Effector memory CD4-positive, alpha-beta T cell (primary cell): ENCODE data around the gene TRRAP.

Experiments used
- DNase-seq, 3 donors: peaks; one replicate each; pipeline ENCODE4 v3.0.0-alpha.2; 2020
- H3K27ac ChIP-seq: 2 replicates; pipeline ENCODE4 v1.7.0; 2013; ENCODE audit warnings: mild to moderate bottlenecking, low read length, moderate library complexity; ENCODE audit not compliant: insufficient read depth, poor library complexity, severe bottlenecking
- H3K27me3 ChIP-seq: replicated peaks from 2 replicates; pipeline ENCODE4 v1.7.0; 2013; ENCODE audit warnings: mild to moderate bottlenecking, low read length; ENCODE audit not compliant: insufficient read depth, control insufficient read depth, poor library complexity, severe bottlenecking
- H3K36me3 ChIP-seq: 2 replicates; pipeline ENCODE4 v1.7.0; 2013; ENCODE audit warnings: mild to moderate bottlenecking, low read length, moderate library complexity; ENCODE audit not compliant: control insufficient read depth, insufficient read depth
- H3K4me1 ChIP-seq: 2 replicates; pipeline ENCODE4 v1.7.0; 2013; ENCODE audit warnings: low read length, mild to moderate bottlenecking; ENCODE audit not compliant: control insufficient read depth, insufficient read depth, poor library complexity, severe bottlenecking
- H3K4me3 ChIP-seq: 2 replicates; pipeline ENCODE4 v1.7.0; 2013; ENCODE audit warnings: low read length, low read depth, mild to moderate bottlenecking; ENCODE audit not compliant: insufficient read depth, poor library complexity, severe bottlenecking
- H3K9me3 ChIP-seq: 2 replicates; pipeline ENCODE4 v1.7.0; 2013; ENCODE audit warnings: mild to moderate bottlenecking, low read length, moderate library complexity; ENCODE audit not compliant: control insufficient read depth

Gene TRRAP

GRCh38 chr7:98957766-98958165 is 79.4 kb downstream of the TRRAP start:
- DNase-seq, result no peak
- no peaks in the 10 kb centered on the region for H3K27me3 ChIP-seq
- no peaks in the 10 kb centered on the region for H3K4me1 ChIP-seq
- peaks cover 94% of the 10 kb centered on the region for H3K36me3 ChIP-seq
- no peaks in the 10 kb centered on the region for H3K9me3 ChIP-seq
- no peak overlapping the region for H3K27ac ChIP-seq
- no peak overlapping the region for H3K4me3 ChIP-seq

DNA sequence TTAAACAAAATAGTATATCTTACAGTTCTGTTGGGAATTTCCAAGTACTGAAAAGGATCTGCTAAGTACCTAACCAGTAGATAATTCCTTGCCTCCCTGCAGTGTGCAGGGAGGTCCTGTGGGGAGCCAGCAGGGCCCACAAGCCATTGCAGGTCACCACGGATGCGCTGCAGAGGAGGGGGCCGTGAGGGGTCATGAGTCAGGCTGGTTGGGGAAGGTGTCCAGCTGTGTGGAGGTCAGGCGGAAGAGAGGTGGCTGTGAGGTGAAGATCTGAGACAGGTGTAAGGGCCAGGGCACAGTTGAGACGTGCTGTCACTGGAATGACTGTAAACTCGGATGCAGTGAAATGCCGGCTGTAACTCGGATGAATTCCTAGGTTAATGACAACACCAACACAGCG is 80.6 kb downstream of the TRRAP start:
- no peaks in the 10 kb centered on the region for H3K9me3 ChIP-seq
- H3K4me3 ChIP-seq, result no peak overlapping the region
- DNase-seq, result no peak
- H3K27ac ChIP-seq, result no peak overlapping the region
- H3K4me1 ChIP-seq, result no peaks in the 10 kb centered on the region
- peaks cover 91% of the 10 kb centered on the region for H3K36me3 ChIP-seq
- no peaks in the 10 kb centered on the region for H3K27me3 ChIP-seq

DNA sequence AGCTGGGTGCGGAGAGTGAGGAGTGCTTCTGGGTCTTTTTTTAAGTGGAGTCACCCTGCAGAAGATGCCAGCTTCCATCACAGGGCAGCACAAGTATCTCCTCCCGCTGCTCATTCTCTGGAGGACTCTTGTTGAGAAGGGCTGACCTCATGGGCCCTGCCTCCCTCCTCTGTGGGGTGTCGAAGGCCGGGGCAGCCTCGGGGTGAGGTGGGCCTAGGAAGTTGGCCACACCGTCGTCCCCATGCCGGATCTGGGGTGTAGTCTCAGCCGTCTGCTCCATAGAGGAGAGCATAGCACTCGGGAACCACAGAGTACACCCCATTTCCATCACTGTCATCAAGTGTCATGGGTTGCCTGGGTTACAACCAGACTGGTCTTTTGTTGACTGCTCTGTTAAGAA is 85.0 kb downstream of the TRRAP start:
- Histone ChIP-seq H3K36me3 (peaks cover 87% of the 10 kb centered on the region), H3K4me1 (no peaks in the 10 kb centered on the region), H3K9me3 (no peaks in the 10 kb centered on the region), H3K27me3 (no peaks in the 10 kb centered on the region), H3K4me3 (no peak overlapping the region), H3K27ac (no peak overlapping the region)
- no peak for DNase-seq

DNA sequence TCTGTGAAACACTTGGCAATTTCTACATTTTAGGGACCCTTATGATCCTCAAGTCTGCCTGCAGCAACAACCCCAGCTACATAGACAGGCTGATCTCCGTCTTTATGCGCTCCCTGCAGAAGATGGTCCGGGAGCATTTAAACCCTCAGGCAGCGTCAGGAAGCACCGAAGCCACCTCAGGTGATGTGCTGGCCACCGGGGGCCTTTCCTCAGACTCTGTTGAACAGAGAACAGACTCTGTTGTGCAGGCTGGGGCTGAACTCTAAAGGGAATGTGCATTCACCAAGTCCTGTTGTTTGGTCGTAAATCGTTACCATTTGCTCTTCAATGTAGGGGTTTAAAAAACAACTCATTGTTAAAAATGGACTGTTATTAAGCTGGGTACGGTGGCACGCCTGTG is 86.3 kb downstream of the TRRAP start:
- no peaks in the 10 kb centered on the region for H3K27me3 ChIP-seq
- H3K36me3 ChIP-seq, result peaks cover 88% of the 10 kb centered on the region
- H3K9me3 ChIP-seq, result no peaks in the 10 kb centered on the region
- H3K27ac ChIP-seq, result no peak overlapping the region
- H3K4me1 ChIP-seq, result no peaks in the 10 kb centered on the region
- no peak overlapping the region for H3K4me3 ChIP-seq
- DNase-seq, result no peak

- H3K4me3 ChIP-seq, result no peak overlapping the region
- peaks cover 85% of the 10 kb centered on the region for H3K36me3 ChIP-seq
- H3K4me1 ChIP-seq, result no peaks in the 10 kb centered on the region
- no peaks in the 10 kb centered on the region for H3K9me3 ChIP-seq
- no peaks in the 10 kb centered on the region for H3K27me3 ChIP-seq
- DNase-seq, result no peak
- H3K27ac ChIP-seq, result no peak overlapping the region
Observed at GRCh38 chr7:98968621-98969020, 90.3 kb downstream of the TRRAP start.

GRCh38 chr7:98969386-98969785 is 91.1 kb downstream of the TRRAP start:
- Histone ChIP-seq H3K27me3 (no peaks in the 10 kb centered on the region), H3K4me3 (no peak overlapping the region), H3K36me3 (peaks cover 88% of the 10 kb centered on the region), H3K27ac (no peak overlapping the region), H3K4me1 (no peaks in the 10 kb centered on the region), H3K9me3 (no peaks in the 10 kb centered on the region)
- DNase-seq, result no peak

- no peaks in the 10 kb centered on the region for H3K27me3 ChIP-seq
- no peak for DNase-seq
- H3K36me3 ChIP-seq, result peaks cover 83% of the 10 kb centered on the region
- H3K4me3 ChIP-seq, result no peak overlapping the region
- H3K27ac ChIP-seq, result no peak overlapping the region
- H3K4me1 ChIP-seq, result no peaks in the 10 kb centered on the region
- H3K9me3 ChIP-seq, result no peaks in the 10 kb centered on the region
Observed at GRCh38 chr7:98970016-98970615, 91.8 kb downstream of the TRRAP start.

GRCh38 chr7:98970805-98971204 is 92.5 kb downstream of the TRRAP start:
- no peak for DNase-seq
- peaks cover 83% of the 10 kb centered on the region for H3K36me3 ChIP-seq
- H3K27ac ChIP-seq, result no peak overlapping the region
- no peaks in the 10 kb centered on the region for H3K4me1 ChIP-seq
- no peaks in the 10 kb centered on the region for H3K27me3 ChIP-seq
- no peaks in the 10 kb centered on the region for H3K9me3 ChIP-seq
- H3K4me3 ChIP-seq, result no peak overlapping the region

DNA sequence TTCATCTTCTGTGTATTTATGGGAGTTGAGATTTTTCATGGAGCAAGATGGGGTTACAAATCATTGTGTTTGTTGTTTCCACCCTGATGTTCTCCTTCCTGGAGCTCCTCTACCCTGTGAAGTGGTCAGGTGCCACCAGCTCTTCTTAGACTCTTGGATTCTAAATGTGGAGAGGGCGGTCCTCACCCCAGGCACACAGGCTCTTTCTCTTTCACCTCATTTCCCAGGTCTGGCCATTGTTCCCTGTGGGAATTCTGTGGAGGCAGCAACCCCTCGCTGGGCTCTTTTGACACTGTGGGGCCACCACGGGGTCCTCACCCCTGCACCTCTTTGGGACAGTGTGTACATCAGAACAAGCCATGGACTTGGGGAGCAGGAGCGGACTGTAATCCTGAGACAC is 95.9 kb downstream of the TRRAP start:
- DNase-seq, result no peak
- H3K9me3 ChIP-seq, result no peaks in the 10 kb centered on the region
- no peak overlapping the region for H3K4me3 ChIP-seq
- peaks cover 84% of the 10 kb centered on the region for H3K36me3 ChIP-seq
- no peaks in the 10 kb centered on the region for H3K27me3 ChIP-seq
- no peaks in the 10 kb centered on the region for H3K4me1 ChIP-seq
- no peak overlapping the region for H3K27ac ChIP-seq

DNA sequence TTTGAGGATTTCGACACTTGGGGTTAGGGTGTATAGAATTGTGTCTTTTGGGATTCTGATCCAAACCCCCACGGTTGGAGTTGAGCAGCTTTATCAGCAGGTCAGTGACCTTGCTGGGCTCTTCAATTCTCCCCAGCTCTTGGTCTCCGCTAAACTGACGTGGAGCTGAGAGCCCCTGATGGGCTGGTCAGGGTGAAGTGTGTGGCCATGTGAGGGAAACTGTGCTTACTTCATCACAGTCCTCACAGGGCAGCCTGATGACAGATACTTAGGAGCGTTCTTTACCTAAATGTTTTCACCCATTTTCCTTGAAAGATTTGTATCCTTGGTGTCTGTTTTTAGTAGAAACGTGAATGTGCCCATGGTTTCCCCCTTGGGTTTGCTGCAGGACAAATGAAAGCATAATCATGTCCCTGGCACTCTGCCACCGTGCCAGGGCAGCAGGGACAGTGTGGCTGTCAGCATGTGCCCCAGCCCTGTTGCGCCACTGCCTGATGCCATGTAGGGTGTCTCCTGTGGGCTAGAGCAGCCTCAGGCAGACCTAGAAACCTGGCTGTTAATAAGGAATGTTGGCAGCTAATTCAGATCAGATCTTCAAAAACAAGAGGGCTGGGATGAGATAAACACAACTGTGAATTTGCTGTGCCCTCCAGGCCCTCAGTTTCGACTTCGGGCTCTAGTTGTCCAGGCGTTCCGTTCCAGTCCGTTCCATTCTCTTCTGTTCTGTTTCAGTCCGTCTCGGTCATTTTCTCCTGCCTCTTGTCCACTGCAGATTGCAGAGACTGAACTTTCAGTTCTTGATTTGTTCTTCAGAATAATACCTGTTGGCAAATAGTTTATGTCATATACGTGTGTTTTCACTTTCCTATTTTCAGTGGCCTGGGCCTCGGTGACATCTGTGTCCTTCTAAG is 96.8 kb downstream of the TRRAP start:
- H3K27me3 ChIP-seq, result no peaks in the 10 kb centered on the region
- H3K4me3 ChIP-seq, result no peak overlapping the region
- DNase-seq, result no peak
- H3K27ac ChIP-seq, result no peak overlapping the region
- peaks cover 88% of the 10 kb centered on the region for H3K36me3 ChIP-seq
- H3K4me1 ChIP-seq, result no peaks in the 10 kb centered on the region
- no peaks in the 10 kb centered on the region for H3K9me3 ChIP-seq
